ENCODE results near the gene KCNQ5. TPM values are rescaled to one million over a fixed set of nuclear protein-coding genes. Genes with fewer than 3 reads are reported as not detected.

The KCNQ5 gene
- total RNA-seq, 1 donor from 2014 or later, result 10.1 TPM

DNA sequence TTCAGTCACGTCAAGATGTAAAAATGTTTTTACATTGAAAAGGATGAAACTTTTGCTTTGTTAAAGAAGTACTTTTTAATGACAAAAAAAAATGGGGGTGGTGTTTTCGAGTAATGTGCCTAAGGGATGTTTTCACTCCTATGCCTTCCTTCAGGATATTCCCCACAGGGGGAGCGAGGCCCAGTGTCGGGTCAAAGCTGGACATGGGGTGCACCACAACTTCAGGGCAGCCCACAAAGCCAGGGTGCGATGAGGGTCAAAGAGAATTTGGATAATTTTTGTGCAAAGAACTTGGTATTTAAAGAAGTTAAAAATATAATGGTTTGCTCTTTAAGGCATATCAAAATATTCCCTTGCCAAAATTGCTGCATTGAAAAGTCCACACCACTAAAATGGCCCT is 247.8 kb downstream of the KCNQ5 start:
- Mint-ChIP-seq H3K9me3 (no peaks in the 10 kb centered on the region), H3K36me3 (ENCODE audit: low read depth) (peaks cover 2% of the 10 kb centered on the region), H3K4me3 (no peak overlapping the region), H3K27me3 (no peaks in the 10 kb centered on the region), H3K27ac (no peak overlapping the region), H3K4me1 (no peaks in the 10 kb centered on the region)
- ATAC-seq (ENCODE audit: low read depth) (no peak), DNase-seq (no peak)
- POLR2A ChIA-PET, result no interaction called here
- intact Hi-C loops (cut with micrococcal nuclease), result no loop called here
- CTCF ChIA-PET, result no interaction called here
- TF ChIP-seq, protein P1, sequence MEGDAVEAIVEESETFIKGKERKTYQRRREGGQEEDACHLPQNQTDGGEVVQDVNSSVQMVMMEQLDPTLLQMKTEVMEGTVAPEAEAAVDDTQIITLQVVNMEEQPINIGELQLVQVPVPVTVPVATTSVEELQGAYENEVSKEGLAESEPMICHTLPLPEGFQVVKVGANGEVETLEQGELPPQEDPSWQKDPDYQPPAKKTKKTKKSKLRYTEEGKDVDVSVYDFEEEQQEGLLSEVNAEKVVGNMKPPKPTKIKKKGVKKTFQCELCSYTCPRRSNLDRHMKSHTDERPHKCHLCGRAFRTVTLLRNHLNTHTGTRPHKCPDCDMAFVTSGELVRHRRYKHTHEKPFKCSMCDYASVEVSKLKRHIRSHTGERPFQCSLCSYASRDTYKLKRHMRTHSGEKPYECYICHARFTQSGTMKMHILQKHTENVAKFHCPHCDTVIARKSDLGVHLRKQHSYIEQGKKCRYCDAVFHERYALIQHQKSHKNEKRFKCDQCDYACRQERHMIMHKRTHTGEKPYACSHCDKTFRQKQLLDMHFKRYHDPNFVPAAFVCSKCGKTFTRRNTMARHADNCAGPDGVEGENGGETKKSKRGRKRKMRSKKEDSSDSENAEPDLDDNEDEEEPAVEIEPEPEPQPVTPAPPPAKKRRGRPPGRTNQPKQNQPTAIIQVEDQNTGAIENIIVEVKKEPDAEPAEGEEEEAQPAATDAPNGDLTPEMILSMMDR (IDR thresholded peaks at IDR 0.05), result no peak

DNA sequence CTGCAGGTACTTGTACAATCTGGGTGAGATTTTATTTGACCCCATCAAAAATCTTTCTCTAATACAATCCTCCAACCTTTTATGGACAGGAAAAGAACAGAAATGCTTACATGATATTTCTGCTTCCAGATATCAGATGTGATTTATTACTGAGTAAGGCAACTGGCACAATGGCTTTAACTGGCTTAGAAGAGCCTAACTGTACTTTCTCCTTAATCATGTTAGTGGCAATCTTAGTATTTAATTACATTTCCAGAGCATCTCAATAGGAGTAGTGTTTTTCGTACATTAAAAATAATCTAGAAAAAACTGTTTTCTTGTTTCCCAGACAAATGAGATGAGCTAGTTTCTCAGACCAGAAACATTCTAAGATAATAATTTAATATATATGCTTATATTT is 251.6 kb downstream of the KCNQ5 start:
- no peak overlapping the region for H3K27ac Mint-ChIP-seq
- no peak for ATAC-seq (ENCODE audit: low read depth)
- CTCF ChIA-PET, result no interaction called here
- no peaks in the 10 kb centered on the region for H3K9me3 Mint-ChIP-seq
- H3K36me3 Mint-ChIP-seq (ENCODE audit: low read depth), result no peaks in the 10 kb centered on the region
- no peak overlapping the region for H3K4me3 Mint-ChIP-seq
- no peaks in the 10 kb centered on the region for H3K27me3 Mint-ChIP-seq
- H3K4me1 Mint-ChIP-seq, result no peaks in the 10 kb centered on the region
- TF ChIP-seq, protein P1 (IDR thresholded peaks at IDR 0.05), result no peak
- intact Hi-C loops (cut with micrococcal nuclease), result no loop called here
- POLR2A ChIA-PET, result no interaction called here
- DNase-seq, result no peak

GRCh38 chr6:72876256-72876655 is 254.4 kb downstream of the KCNQ5 start:
- Mint-ChIP-seq H3K27me3 (no peaks in the 10 kb centered on the region), H3K4me1 (no peaks in the 10 kb centered on the region), H3K27ac (no peak overlapping the region), H3K36me3 (ENCODE audit: low read depth) (no peaks in the 10 kb centered on the region), H3K9me3 (no peaks in the 10 kb centered on the region), H3K4me3 (no peak overlapping the region)
- intact Hi-C loops (cut with micrococcal nuclease), result no loop called here
- ATAC-seq (ENCODE audit: low read depth), result no peak
- TF ChIP-seq, protein P1 (IDR thresholded peaks at IDR 0.05), result no peak
- no peak for DNase-seq
- POLR2A ChIA-PET, result no interaction called here
- CTCF ChIA-PET, result no interaction called here

DNA sequence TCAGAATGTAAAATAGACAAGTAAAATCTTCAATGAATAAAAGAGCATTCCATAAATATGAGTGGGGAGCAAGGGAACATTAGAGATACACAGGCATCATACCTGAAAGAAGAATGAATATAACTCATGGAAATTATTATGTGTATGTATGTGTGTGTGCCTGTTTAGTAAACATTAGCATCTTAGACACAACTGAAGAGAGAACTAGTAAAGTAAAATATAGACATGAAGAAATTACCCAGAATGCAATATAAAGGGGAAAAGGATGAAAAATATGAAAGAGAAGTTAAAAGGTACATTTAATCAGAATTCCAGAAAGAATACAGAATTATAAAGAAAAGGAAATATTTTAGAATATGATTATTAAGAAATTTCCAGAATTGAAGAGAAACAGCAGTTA is 264.3 kb downstream of the KCNQ5 start:
- POLR2A ChIA-PET, result no interaction called here
- Mint-ChIP-seq H3K27me3 (no peaks in the 10 kb centered on the region), H3K27ac (no peak overlapping the region), H3K36me3 (ENCODE audit: low read depth) (peaks cover 10% of the 10 kb centered on the region), H3K9me3 (peaks cover 14% of the 10 kb centered on the region), H3K4me1 (no peaks in the 10 kb centered on the region), H3K4me3 (no peak overlapping the region)
- ATAC-seq (ENCODE audit: low read depth) (no peak), DNase-seq (no peak)
- intact Hi-C loops (cut with micrococcal nuclease), result no loop called here
- TF ChIP-seq, protein P1 (IDR thresholded peaks at IDR 0.05), result no peak
- CTCF ChIA-PET, result no interaction called here

- Mint-ChIP-seq H3K36me3 (ENCODE audit: low read depth) (peaks cover 2% of the 10 kb centered on the region), H3K4me3 (no peak overlapping the region), H3K27me3 (no peaks in the 10 kb centered on the region), H3K9me3 (peaks cover 16% of the 10 kb centered on the region), H3K4me1 (no peaks in the 10 kb centered on the region), H3K27ac (no peak overlapping the region)
- POLR2A ChIA-PET, result no interaction called here
- intact Hi-C loops (cut with micrococcal nuclease), result no loop called here
- CTCF ChIA-PET, result no interaction called here
- TF ChIP-seq, protein P1 (IDR thresholded peaks at IDR 0.05), result no peak
- no peak for ATAC-seq (ENCODE audit: low read depth)
- DNase-seq, result no peak
Observed at GRCh38 chr6:72890233-72890632, 268.4 kb downstream of the KCNQ5 start.

Measured in activated B cell treated with CpG ODN at 0.5 μM for 24 hours (primary cell).